Skeletal muscle tissue (tissue), 4 donors: ENCODE measurements around the gene CCDC187. TPM values are rescaled to one million over a fixed set of nuclear protein-coding genes. Genes with fewer than 3 reads are reported as not detected.

Experiments used
- H3K27ac ChIP-seq: one replicate; pipeline ENCODE4 v1.7.0; 2013; ENCODE audit warnings: mild to moderate bottlenecking, low read depth, low read length, inconsistent platforms
- H3K27me3 ChIP-seq, 3 donors: one replicate each; pipeline ENCODE4 v1.7.0; 2013; ENCODE audit warnings: low read length in 3 of 3; ENCODE audit not compliant: control insufficient read depth in 3 of 3, insufficient read depth in 3 of 3
- H3K36me3 ChIP-seq, 3 donors: one replicate each; pipeline ENCODE4 v1.7.0; 2013; ENCODE audit warnings: low read length in 3 of 3; ENCODE audit not compliant: control insufficient read depth in 3 of 3, insufficient read depth in 3 of 3
- H3K4me1 ChIP-seq, 3 donors: one replicate each; pipeline ENCODE4 v1.7.0; 2013; ENCODE audit warnings: low read length in 3 of 3, mild to moderate bottlenecking in 3 of 3; ENCODE audit not compliant: control insufficient read depth in 3 of 3, insufficient read depth in 3 of 3
- H3K4me3 ChIP-seq, 3 donors: one replicate each; pipeline ENCODE4 v1.7.0; 2013; ENCODE audit warnings: low read length in 3 of 3
- H3K9ac ChIP-seq, 3 donors: one replicate each; pipeline ENCODE4 v1.7.0; 2013; ENCODE audit warnings: low read length in 3 of 3, mild to moderate bottlenecking in 3 of 3, moderate library complexity in 2 of 3, low read depth in 1 of 3
- H3K9me3 ChIP-seq, 3 donors: one replicate each; pipeline ENCODE4 v1.7.0; 2013; ENCODE audit warnings: low read length in 3 of 3; ENCODE audit not compliant: control insufficient read depth in 3 of 3
- total RNA-seq: library from RNA; depleted of rRNA; stranded (reverse); fragments of >200 nt; gene quantifications from one replicate; pipeline ENCODE4 v1.2.3, GENCODE V29; 2014
- donor health status: Osteomylitis.

Gene CCDC187
- total RNA-seq, 1 donor from 2014 or later = under 0.01 TPM

DNA sequence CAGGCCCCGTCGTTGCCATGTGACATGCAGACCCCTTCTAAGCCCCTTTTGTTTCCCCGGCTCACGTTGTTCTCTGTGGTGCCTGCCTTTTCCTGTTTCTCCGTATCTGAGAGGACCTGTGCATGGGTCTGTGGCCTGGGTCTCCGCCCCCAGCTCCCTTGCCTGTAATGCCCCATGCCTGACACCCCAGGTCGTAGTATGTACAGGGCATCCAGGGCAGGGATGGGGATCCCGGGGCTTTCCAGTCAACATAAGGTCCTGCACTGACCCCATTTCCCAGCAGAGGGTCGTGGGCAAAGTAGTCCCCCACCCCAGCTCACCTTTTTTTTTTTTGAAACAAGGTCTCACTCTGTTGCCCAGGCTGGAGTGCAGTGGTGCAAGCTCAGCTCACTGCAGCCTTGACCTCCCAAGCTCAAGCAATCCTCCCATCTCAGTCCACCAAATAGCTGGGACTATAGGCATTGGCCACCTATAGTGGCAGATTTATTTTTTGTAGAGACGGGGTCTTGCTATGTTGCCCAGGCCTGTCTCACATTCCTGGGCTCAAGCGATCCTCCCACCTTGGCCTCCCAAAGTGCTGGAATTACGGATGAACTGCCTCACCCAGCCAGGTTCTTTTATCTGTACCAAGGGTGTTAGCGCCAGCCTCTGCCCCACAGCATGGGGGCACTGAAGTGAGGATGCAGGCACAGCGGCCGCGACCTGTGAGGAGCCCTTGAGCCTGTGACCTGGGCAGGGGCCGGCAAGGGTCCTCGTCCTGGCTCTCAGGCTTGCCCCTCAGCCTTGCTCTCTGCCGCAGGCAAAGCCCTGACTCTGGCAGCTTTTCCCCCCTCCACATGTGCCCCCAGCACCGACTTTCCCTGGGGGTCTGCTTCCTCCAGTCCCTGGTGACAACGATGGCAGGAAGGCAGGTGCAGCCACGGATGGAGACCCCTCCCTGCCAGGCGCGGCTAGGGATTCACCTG lies 39.2 kb downstream of the CCDC187 start:
- H3K27me3 ChIP-seq = peaks cover 17 to 46% (median 24%) of the 10 kb centered on the region in 3 donors
- H3K9ac ChIP-seq = no peak overlapping the region

DNA sequence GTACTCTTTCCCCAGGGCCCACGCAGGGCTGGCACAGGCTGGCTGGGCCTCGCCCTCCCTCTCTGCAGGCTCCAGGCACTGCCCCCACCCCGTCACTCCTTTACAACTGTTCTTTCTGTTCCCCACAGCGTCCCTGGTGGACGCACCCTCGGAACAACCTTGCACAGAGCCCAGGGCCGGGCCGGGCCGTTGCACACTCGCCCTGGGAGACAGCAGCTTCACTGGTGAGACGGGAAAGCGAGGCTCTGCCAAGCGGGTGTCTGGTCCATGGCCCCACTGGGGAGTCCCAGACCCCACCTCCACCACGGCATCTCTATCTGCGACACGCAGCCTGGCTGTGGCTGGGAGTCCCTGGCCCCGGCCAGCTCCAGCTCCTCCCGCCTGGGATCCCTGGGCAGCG lies 39.9 kb downstream of the CCDC187 start:
- Histone ChIP-seq H3K36me3 (no peaks in the 10 kb centered on the region), H3K4me3 (no peak overlapping the region), H3K9ac (no peak overlapping the region), H3K27me3 (peaks cover 21 to 46% (median 22%) of the 10 kb centered on the region in 3 donors), H3K27ac (no peak overlapping the region), H3K4me1 (peaks cover 0 to 5% (median 0%) of the 10 kb centered on the region in 3 donors), H3K9me3 (no peaks in the 10 kb centered on the region)

More for the DNA sequence above, 39.2 kb downstream of the CCDC187 start:
- no peak overlapping the region for H3K27ac ChIP-seq
- peaks cover 0 to 5% (median 0%) of the 10 kb centered on the region in 3 donors for H3K4me1 ChIP-seq
- H3K36me3 ChIP-seq = no peaks in the 10 kb centered on the region
- no peaks in the 10 kb centered on the region for H3K9me3 ChIP-seq
- H3K4me3 ChIP-seq = no peak overlapping the region

DNA sequence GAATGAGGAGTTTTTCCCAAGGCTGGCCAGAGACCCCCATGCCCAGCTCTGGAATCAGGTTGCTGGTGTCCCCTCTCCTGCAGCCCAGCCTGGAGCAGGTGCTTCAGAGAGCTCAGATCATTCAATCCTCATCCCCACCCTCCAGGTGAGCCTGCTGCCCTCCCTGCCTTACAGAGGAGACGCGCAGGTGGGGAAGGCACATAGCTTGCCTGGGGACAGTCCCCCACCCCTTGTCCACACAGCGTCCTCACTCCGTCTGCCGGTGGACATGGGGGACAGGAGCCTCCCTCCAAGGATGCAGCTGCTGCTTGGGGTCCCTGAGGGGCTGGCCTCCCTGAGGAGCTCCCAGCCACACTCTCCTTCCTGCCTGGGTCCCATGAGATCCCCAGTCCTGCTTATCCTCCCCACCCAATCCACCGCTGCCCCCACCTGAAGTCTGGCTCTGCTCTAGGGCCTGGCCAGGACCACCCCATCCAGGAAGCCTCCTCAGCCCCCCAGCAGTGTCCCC lies 41.2 kb downstream of the CCDC187 start:
- H3K9me3 ChIP-seq = no peaks in the 10 kb centered on the region
- peaks cover 9 to 45% (median 20%) of the 10 kb centered on the region in 3 donors for H3K27me3 ChIP-seq
- no peaks in the 10 kb centered on the region for H3K36me3 ChIP-seq
- peaks cover 0 to 5% (median 0%) of the 10 kb centered on the region in 3 donors for H3K4me1 ChIP-seq
- H3K4me3 ChIP-seq = no peak overlapping the region
- no peak overlapping the region for H3K9ac ChIP-seq
- no peak overlapping the region for H3K27ac ChIP-seq

DNA sequence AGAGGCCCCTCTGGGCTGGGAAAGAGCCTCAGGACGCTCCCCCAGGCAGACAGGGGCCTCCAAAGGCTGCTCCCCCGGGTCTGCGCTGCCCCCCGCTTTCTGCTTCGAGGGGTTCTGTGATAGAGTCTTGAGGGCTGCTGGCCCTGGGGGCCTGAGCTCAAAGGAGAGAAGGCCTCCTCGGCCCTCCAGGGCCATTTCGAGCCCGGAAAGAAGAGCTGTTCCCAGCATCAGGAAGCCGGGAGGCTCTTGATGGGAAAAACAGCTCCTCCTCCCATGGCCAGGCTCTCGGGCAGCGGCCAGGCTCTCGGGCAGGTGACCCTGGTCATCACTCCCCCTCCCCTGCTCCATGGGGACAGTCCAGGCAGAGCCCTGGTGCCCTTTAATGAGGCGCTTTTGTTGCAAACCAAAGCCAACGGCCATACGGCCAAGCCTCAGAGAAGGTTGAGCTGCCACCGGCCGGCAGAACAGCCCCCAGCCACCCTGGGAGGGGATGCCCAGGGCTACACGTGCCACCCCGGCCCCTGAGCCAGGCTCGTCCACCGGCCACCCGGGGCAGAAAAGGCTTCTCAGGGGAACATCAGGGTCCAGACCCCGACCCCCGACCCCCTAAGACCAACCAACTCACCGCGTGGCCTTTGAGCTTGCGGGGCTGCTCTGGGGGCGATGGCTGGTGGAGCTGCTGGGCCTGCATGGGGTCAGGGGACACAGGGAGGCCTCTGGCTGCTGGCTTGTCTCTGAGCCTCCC lies 42.0 kb downstream of the CCDC187 start:
- no peak overlapping the region for H3K4me3 ChIP-seq
- H3K4me1 ChIP-seq = no peaks in the 10 kb centered on the region
- no peaks in the 10 kb centered on the region for H3K9me3 ChIP-seq
- H3K36me3 ChIP-seq = no peaks in the 10 kb centered on the region
- no peak overlapping the region for H3K27ac ChIP-seq
- no peak overlapping the region for H3K9ac ChIP-seq
- H3K27me3 ChIP-seq = peaks cover 8 to 42% (median 19%) of the 10 kb centered on the region in 3 donors

DNA sequence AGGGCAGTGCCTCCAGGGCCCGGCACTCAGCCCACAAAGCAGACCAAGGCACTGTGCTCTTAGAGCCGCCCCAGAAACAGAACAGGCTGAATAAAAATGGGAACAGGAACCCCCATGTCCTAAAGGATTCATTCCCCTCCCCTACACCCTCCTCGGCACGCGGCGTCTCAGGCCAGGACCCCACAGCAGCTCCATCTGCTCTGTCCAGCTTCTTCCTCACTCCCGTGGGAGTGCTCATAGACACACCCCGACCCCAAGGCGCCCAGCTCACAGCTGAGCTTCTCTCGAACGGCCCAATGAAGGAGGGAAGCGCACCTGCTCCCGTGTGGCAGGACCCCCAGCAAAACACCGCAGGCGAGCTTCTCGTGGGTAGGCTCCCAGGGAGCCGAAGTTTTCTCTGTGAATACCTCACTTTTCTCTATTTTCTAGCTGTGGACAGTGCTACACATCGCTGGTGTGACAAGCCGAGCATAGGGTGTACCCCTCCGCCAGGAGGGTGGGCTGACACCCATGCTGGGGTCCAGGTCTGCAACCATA lies 42.9 kb downstream of the CCDC187 start:
- Histone ChIP-seq H3K36me3 (no peaks in the 10 kb centered on the region), H3K9ac (no peak overlapping the region), H3K27ac (no peak overlapping the region), H3K4me1 (no peaks in the 10 kb centered on the region), H3K27me3 (peaks cover 10 to 50% (median 26%) of the 10 kb centered on the region in 3 donors), H3K4me3 (no peak overlapping the region), H3K9me3 (no peaks in the 10 kb centered on the region)

DNA sequence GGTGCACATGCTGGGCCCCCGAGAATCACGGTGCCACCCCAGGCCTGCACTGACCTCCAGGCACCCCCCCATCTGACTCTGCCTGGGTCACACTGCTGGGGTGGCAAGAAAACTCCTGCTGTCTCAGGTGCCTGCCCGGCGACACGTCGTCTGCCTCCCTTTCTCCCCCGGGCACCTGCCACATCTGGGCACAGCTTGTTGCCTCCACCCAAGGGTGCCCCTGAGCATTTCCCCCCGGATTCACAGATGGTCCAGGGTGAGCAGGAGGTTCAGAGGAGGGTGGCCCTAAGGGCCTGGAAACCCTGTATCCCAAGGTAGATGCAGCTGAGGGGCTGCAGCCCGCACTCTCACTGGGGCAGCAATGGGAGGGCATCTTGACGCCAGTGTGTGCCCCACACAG lies 43.4 kb downstream of the CCDC187 start:
- Histone ChIP-seq H3K9me3 (no peaks in the 10 kb centered on the region), H3K4me1 (no peaks in the 10 kb centered on the region), H3K4me3 (no peak overlapping the region), H3K9ac (no peak overlapping the region), H3K27me3 (peaks cover 13 to 55% (median 26%) of the 10 kb centered on the region in 3 donors), H3K36me3 (no peaks in the 10 kb centered on the region), H3K27ac (no peak overlapping the region)

DNA sequence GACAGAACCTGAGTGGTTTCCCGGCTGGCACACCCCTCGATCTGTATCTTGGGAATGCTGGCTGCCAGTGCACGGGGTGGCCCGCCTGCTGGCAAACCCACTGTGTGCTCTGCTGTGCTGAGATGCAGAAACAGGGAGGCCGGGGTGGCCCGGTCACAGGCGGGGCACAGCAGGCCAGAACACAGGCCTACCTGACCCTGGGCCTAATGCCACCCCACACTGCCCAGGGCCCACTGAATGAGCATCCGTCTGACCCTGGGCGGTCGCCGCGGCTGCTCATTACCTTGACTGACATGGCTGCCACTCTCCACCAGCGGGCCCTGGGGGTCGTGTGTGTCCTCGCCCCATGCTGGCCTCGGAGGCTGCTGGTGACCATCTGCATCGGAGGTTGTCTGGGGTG lies 44.1 kb downstream of the CCDC187 start:
- Histone ChIP-seq H3K9me3 (no peaks in the 10 kb centered on the region), H3K4me3 (no peak overlapping the region), H3K4me1 (peaks cover 3 to 6% (median 4%) of the 10 kb centered on the region in 3 donors), H3K36me3 (no peaks in the 10 kb centered on the region), H3K27ac (no peak overlapping the region), H3K27me3 (peaks cover 18 to 62% (median 32%) of the 10 kb centered on the region in 3 donors), H3K9ac (no peak overlapping the region)

DNA sequence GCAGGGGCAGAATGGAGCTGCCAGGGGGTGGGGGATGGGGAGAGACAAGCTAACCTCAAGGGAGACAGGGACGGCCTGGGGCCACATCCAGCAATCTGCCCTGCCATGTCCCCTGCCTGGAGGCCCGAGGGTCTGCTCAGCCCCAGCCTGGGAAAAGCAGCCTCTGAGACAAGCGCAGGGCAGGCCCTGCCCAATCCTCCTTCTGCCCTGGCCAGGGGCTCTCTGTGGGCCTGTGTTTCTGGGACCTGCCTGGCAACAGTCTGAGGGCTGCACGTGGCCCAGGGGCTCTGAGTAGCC lies 44.4 kb downstream of the CCDC187 start:
- H3K4me3 ChIP-seq = no peak overlapping the region
- no peaks in the 10 kb centered on the region for H3K36me3 ChIP-seq
- no peak overlapping the region for H3K9ac ChIP-seq
- no peaks in the 10 kb centered on the region for H3K9me3 ChIP-seq
- peaks cover 4 to 7% (median 6%) of the 10 kb centered on the region in 3 donors for H3K4me1 ChIP-seq
- peaks cover 21 to 62% (median 36%) of the 10 kb centered on the region in 3 donors for H3K27me3 ChIP-seq
- H3K27ac ChIP-seq = no peak overlapping the region

DNA sequence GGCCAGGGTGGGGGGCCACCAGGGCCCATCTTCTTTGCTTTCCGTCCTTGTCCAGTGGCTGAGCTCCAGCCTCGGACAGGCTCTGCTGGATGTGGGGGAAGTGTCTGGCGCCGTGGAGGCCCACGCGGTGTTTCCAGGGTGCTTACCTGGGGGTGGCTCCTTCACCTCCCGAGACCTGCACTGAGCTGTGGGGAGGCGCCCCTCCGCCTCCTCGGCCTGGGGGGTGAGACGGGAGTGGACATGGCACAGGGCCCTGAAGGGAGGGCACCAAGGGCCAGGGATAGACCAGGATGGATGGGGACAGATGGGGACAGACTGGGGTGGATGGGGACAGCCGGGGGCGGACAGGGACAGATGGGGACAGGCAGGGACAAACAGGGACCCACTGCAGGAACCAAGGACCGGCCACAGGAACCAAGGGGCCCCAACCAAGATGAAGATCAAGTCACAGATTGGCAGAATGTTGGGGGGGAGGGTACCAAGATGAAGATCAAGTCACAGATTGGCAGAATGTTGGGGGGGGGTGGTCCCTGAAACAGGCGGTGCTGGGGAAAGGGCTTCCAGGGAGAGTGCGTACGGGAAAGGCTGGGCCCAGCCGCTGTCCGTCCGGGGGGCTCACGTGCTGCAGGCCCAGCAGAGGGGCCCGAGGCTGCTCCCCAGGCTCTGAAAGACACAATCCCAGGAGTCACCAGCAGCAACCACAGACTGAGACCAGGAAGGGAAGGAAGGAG lies 44.9 kb downstream of the CCDC187 start:
- no peak overlapping the region for H3K4me3 ChIP-seq
- no peak overlapping the region for H3K27ac ChIP-seq
- H3K9me3 ChIP-seq = no peaks in the 10 kb centered on the region
- no peaks in the 10 kb centered on the region for H3K36me3 ChIP-seq
- H3K27me3 ChIP-seq = peaks cover 22 to 62% (median 41%) of the 10 kb centered on the region in 3 donors
- peaks cover 4 to 7% (median 6%) of the 10 kb centered on the region in 3 donors for H3K4me1 ChIP-seq
- no peak overlapping the region for H3K9ac ChIP-seq
